Gastroesophageal sphincter (tissue), 4 donors: ENCODE measurements around the gene CES4A. TPM values are rescaled to one million over a fixed set of nuclear protein-coding genes. Genes with fewer than 3 reads are reported as not detected.

Experiments
- ATAC-seq: fragments of 150-250 bp; one replicate; pipeline ENCODE4 v1.9.1; 2016; ENCODE audit warnings: mild to moderate bottlenecking, moderate library complexity
- H3K27ac ChIP-seq, 4 donors: fragments of 200-600 bp; sonication (generic) in 3 of 4; 1 replicate in 3 of 4; 2 replicates in 1 of 4; pipeline ENCODE4 v1.5.1; 2016 to 2019
- H3K27me3 ChIP-seq: fragments of 200-600 bp; sonication (generic); one replicate; pipeline ENCODE4 v1.5.1; 2019
- H3K36me3 ChIP-seq, 2 donors: fragments of 200-600 bp; sonication (generic); one replicate each; pipeline ENCODE4 v1.5.1; 2019; ENCODE audit warnings: control low read depth in 1 of 2
- H3K4me1 ChIP-seq, 3 donors: fragments of 200-600 bp; sonication (generic); 1 replicate in 2 of 3; 2 replicates in 1 of 3; pipeline ENCODE4 v1.5.1; 2016 to 2019; ENCODE audit warnings: control low read depth in 2 of 3
- H3K4me3 ChIP-seq, 2 donors: fragments of 200-600 bp; sonication (generic); one replicate each; pipeline ENCODE4 v1.5.1; 2019; ENCODE audit warnings: mild to moderate bottlenecking in 1 of 2, moderate library complexity in 1 of 2
- H3K9me3 ChIP-seq, 3 donors: fragments of 200-600 bp; sonication (generic); one replicate each; pipeline ENCODE4 v1.5.1; 2017 to 2019; ENCODE audit warnings: control low read depth in 2 of 3
- EP300 ChIP-seq: sonication (generic); formaldehyde crosslinking; IDR thresholded peaks from one replicate; pipeline ENCODE4 v1.6.1; 2017; ENCODE audit warnings: antibody characterized with exemption, mild to moderate bottlenecking
- POLR2A ChIP-seq, 2 donors: fragments of 450-650 bp; IDR thresholded peaks; one replicate each; pipeline ENCODE4 v1.6.1; 2017; ENCODE audit warnings: antibody characterized with exemption in 2 of 2, mild to moderate bottlenecking in 2 of 2, moderate library complexity in 1 of 2
- POLR2AphosphoS5 ChIP-seq: sonication (generic); formaldehyde crosslinking; IDR thresholded peaks from one replicate; pipeline ENCODE4 v1.6.1; 2017; ENCODE audit warnings: antibody characterized with exemption
- WGBS, 2 donors: methylation state at CpG; one replicate each; pipeline ENCODE4 v1.1.5; 2018; ENCODE audit warnings: low coverage in 1 of 2; 5-methylcytosine and 5-hydroxymethylcytosine counted together
- total RNA-seq, 4 donors: library from RNA; depleted of rRNA; stranded (reverse); fragments of >200 nt; gene quantifications; one replicate each; pipeline ENCODE4 v1.1.0, GENCODE V29; 2016
- TF ChIP-seq, protein P1 (sequence below), 4 experiments: fragments of 200-600 bp in 2 of 4; fragments of 450-650 bp in 2 of 4; sonication (generic) in 1 of 4; IDR thresholded peaks; one replicate each; pipeline ENCODE4 v1.5.1; 2017 to 2019; ENCODE audit warnings: antibody characterized with exemption in 4 of 4, mild to moderate bottlenecking in 2 of 4, moderate library complexity in 2 of 4

Gene CES4A
- 1 to 10 TPM; 1.2 to 6.1 (median 2.6) TPM for total RNA-seq

DNA sequence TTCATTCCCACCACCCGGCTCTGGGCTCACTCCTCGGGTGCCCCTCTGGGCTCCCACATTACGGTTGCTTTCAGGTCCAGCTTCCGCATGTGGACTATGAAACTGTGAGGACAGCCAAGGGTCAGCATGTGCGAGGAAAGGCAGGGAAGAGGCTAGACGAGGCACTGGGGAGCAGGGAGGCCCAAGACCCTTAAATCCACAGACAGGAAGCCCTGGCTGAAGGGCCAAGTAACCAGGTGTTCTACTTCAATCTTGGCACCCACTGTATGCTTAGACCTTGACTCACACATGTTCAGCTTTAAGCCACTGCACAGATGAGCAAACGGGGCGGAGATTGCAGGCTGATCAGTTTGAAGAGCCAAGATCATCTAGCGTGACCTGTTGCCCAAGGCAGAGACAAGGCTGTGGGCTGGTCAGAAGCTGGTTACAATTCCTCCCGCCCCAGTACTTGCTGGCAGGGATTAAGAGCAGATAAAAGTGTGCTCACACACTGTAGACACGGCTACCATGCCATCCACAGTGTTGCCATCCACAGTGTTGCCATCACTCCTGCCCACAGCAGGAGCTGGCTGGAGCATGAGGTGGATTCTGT, at the start of gene CES4A:
Gene CES4A, plus strand, starts transcription at position 393 of the 592 bp plus-strand sequence. Its CDS starts 184 bp downstream, at position 577.
- no peaks in the 10 kb centered on the region for H3K36me3 ChIP-seq
- H3K4me1 ChIP-seq: no peaks in the 10 kb centered on the region
- H3K27me3 ChIP-seq: no peaks in the 10 kb centered on the region
- 54 to 59% methylated on average over 6 to 7 of the region's 11 CpGs for WGBS, 2 donors
- H3K9me3 ChIP-seq: no peaks in the 10 kb centered on the region
- TF ChIP-seq EP300 (no peak), POLR2A (IDR thresholded peaks at IDR 0.05) (no peak), POLR2AphosphoS5 (no peak)
- TF ChIP-seq, protein P1, sequence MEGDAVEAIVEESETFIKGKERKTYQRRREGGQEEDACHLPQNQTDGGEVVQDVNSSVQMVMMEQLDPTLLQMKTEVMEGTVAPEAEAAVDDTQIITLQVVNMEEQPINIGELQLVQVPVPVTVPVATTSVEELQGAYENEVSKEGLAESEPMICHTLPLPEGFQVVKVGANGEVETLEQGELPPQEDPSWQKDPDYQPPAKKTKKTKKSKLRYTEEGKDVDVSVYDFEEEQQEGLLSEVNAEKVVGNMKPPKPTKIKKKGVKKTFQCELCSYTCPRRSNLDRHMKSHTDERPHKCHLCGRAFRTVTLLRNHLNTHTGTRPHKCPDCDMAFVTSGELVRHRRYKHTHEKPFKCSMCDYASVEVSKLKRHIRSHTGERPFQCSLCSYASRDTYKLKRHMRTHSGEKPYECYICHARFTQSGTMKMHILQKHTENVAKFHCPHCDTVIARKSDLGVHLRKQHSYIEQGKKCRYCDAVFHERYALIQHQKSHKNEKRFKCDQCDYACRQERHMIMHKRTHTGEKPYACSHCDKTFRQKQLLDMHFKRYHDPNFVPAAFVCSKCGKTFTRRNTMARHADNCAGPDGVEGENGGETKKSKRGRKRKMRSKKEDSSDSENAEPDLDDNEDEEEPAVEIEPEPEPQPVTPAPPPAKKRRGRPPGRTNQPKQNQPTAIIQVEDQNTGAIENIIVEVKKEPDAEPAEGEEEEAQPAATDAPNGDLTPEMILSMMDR (IDR thresholded peaks at IDR 0.05): no peak
- ATAC-seq: peak; percentile 61
- no peak within 1 kb of the TSS for H3K4me3 ChIP-seq
- no peak within 1 kb of the TSS for H3K27ac ChIP-seq

DNA sequence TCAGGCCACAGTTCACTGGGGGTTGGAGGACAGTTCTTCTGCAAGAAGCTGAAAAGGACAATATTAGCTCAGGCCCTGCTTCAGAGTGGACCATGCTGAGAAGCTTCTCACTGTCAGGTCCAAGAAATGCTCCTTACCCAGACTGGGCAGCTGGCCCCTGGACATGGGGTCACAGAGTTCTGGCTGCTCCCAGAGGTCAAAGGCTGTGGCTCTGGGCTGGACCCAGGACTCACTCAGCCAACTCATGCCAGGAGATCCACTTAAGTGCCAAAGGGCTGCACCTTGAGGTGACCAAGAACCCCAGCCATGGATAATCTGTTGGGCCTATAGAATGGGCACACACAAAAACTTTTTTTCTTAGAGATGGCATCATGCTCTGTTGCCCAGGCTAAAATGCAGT, 49.0 kb upstream of the CES4A start:
- Histone ChIP-seq H3K4me3 (no peak overlapping the region), H3K36me3 (peaks cover 0 to 76% of the 10 kb centered on the region in 2 donors), H3K27me3 (no peaks in the 10 kb centered on the region), H3K27ac (no peak overlapping the region), H3K9me3 (no peaks in the 10 kb centered on the region), H3K4me1 (peaks cover 0 to 33% (median 17%) of the 10 kb centered on the region in 3 donors)
- no peak for ATAC-seq
- no peak for TF ChIP-seq POLR2A (IDR thresholded peaks at IDR 0.05)
- TF ChIP-seq POLR2AphosphoS5: no peak
- TF ChIP-seq, protein P1 (IDR thresholded peaks at IDR 0.05): no peak
- no peak for TF ChIP-seq EP300

DNA sequence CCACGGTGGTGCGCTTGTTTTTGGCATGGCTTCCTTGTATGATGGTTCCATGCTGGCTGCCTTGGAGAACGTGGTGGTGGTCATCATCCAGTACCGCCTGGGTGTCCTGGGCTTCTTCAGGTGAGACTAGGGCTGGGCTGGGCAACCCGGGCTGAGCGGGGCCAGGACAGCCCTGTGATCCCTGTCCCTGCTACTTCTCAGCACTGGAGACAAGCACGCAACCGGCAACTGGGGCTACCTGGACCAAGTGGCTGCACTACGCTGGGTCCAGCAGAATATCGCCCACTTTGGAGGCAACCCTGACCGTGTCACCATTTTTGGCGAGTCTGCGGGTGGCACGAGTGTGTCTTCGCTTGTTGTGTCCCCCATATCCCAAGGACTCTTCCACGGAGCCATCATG, 48.2 kb upstream of the CES4A start:
- peaks cover 0 to 30% (median 16%) of the 10 kb centered on the region in 3 donors for H3K4me1 ChIP-seq
- H3K4me3 ChIP-seq: no peak overlapping the region
- no peak for ATAC-seq
- H3K9me3 ChIP-seq: no peaks in the 10 kb centered on the region
- H3K36me3 ChIP-seq: peaks cover 0 to 76% of the 10 kb centered on the region in 2 donors
- no peaks in the 10 kb centered on the region for H3K27me3 ChIP-seq
- no CpG with 5 or more reads among the region's 16 CpGs for WGBS, 2 donors
- TF ChIP-seq EP300: no peak
- TF ChIP-seq, protein P1 (IDR thresholded peaks at IDR 0.05): no peak
- TF ChIP-seq POLR2AphosphoS5: no peak
- TF ChIP-seq POLR2A (IDR thresholded peaks at IDR 0.05): no peak
- no peak overlapping the region for H3K27ac ChIP-seq

DNA sequence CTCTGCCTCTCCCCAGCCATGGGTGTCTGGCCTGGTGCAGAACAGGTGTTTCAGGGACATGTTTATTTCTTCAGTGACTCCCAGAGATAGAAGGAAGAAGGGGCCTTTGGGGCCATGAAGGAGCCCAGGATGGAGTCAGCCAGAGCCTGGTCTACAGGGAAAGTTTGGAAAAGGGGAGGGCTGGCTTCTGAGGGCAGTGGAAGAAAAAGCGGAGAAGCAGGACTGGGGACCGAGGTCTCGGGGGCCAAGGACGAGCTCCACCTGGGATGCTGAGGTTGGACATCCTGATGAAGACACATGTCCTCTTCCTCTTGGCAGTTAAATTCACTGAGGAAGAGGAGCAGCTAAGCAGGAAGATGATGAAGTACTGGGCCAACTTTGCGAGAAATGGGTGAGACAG, 45.4 kb upstream of the CES4A start:
- WGBS, 2 donors: 86% methylated on average over 5 of the region's 5 CpGs; no CpG with 5 or more reads in 1 of the 2 donors
- Histone ChIP-seq H3K27ac (no peak overlapping the region), H3K4me3 (no peak overlapping the region), H3K36me3 (peaks cover 0 to 62% of the 10 kb centered on the region in 2 donors), H3K27me3 (no peaks in the 10 kb centered on the region), H3K4me1 (peaks cover 0 to 15% (median 2%) of the 10 kb centered on the region in 3 donors), H3K9me3 (no peaks in the 10 kb centered on the region)
- no peak for ATAC-seq
- TF ChIP-seq EP300: no peak

DNA sequence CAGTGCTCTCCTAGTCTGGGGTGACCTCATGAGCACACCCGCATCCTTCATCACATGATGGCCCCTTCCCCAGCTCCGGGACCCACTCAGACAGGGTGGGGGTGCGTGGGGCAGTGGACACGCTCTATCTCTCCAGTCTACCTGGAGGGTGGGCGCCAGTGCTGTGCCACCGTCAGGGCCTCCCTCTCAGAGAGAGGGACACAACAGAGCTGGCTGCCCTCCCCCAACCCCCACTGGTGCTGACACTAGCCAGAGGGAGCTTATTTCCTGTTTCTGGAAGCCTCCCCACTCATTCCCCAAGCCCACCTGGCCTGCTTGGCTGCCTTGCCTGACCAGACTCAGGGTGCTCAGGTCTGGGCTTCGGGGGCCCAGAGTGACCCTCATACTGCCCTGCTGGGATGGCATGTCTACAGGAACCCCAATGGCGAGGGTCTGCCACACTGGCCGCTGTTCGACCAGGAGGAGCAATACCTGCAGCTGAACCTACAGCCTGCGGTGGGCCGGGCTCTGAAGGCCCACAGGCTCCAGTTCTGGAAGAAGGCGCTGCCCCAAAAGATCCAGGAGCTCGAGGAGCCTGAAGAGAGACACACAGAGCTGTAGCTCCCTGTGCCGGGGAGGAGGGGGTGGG, 44.8 kb upstream of the CES4A start:
- WGBS, 2 donors: no CpG with 5 or more reads among the region's 15 CpGs
- Histone ChIP-seq H3K4me3 (no peak overlapping the region), H3K27ac (no peak overlapping the region), H3K36me3 (peaks cover 0 to 56% of the 10 kb centered on the region in 2 donors), H3K9me3 (no peaks in the 10 kb centered on the region), H3K27me3 (no peaks in the 10 kb centered on the region), H3K4me1 (peaks cover 0 to 18% (median 5%) of the 10 kb centered on the region in 3 donors)
- TF ChIP-seq, protein P1 (IDR thresholded peaks at IDR 0.05): no peak
- TF ChIP-seq POLR2A (IDR thresholded peaks at IDR 0.05): no peak
- no peak for TF ChIP-seq POLR2AphosphoS5
- TF ChIP-seq EP300: no peak
- no peak for ATAC-seq
